HG03354 (cell line): ENCODE results near the gene PA2G4.

Experiments used
- ATAC-seq: cut with Tn5 transposase; IDR thresholded peaks from one replicate; pipeline ENCODE4 v1.9.1; 2021; ENCODE audit warnings: mild to moderate bottlenecking; ENCODE audit not compliant: unreplicated experiment, poor library complexity, severe bottlenecking

Gene PA2G4

GRCh38 chr12:56121204-56121870, 17.0 kb downstream of the PA2G4 start:
- no peak for ATAC-seq

GRCh38 chr12:56122637-56123036, 18.3 kb downstream of the PA2G4 start:
- ATAC-seq = no peak

- no peak for ATAC-seq
These were observed 19.8 kb downstream of the PA2G4 start for GRCh38 chr12:56124133-56124532.

GRCh38 chr12:56126732-56127239, 22.4 kb downstream of the PA2G4 start:
- no peak for ATAC-seq

- no peak for ATAC-seq
These were observed 23.1 kb downstream of the PA2G4 start for GRCh38 chr12:56127485-56127887.

- peak; percentile 90 for ATAC-seq
These were observed 23.7 kb downstream of the PA2G4 start, which contains the start of gene ESYT1 for GRCh38 chr12:56127888-56128669. TSS of gene ESYT1 (plus strand) at chr12:56128267. CDS start at chr12:56128320, 53 bp downstream.

GRCh38 chr12:56128670-56129205, 24.4 kb downstream of the PA2G4 start:
- no peak for ATAC-seq

GRCh38 chr12:56129206-56129941, 25.0 kb downstream of the PA2G4 start:
- ATAC-seq = peak; percentile 27

- no peak for ATAC-seq
These were observed 25.7 kb downstream of the PA2G4 start for GRCh38 chr12:56129942-56130495.

- no peak for ATAC-seq
These were observed 26.5 kb downstream of the PA2G4 start for GRCh38 chr12:56130876-56131275.

- no peak for ATAC-seq
These were observed 30.5 kb downstream of the PA2G4 start for GRCh38 chr12:56134897-56135296.

GRCh38 chr12:56137853-56138571, 33.7 kb downstream of the PA2G4 start:
- ATAC-seq = no peak

GRCh38 chr12:56141946-56142784, 37.8 kb downstream of the PA2G4 start:
- ATAC-seq = no peak

GRCh38 chr12:56143217-56143616, 38.9 kb downstream of the PA2G4 start:
- no peak for ATAC-seq

GRCh38 chr12:56143870-56144269, 39.5 kb downstream of the PA2G4 start:
- no peak for ATAC-seq

GRCh38 chr12:56145217-56145616, 40.9 kb downstream of the PA2G4 start:
- ATAC-seq = no peak

GRCh38 chr12:56146492-56147460, 42.4 kb downstream of the PA2G4 start:
- no peak for ATAC-seq
